Suprapubic skin (tissue), 3 donors: ENCODE data around the gene CDHR3.

ENCODE experiments used
- POLR2A ChIP-seq, 2 donors: fragments of 450-650 bp; IDR thresholded peaks; one replicate each; pipeline ENCODE4 v1.6.1; 2017; ENCODE audit warnings: antibody characterized with exemption in 2 of 2, mild to moderate bottlenecking in 2 of 2, moderate library complexity in 2 of 2
- TF ChIP-seq, protein P1 (sequence below), 2 donors: fragments of 200-600 bp in 1 of 2; fragments of 450-650 bp in 1 of 2; sonication (generic) in 1 of 2; IDR thresholded peaks; one replicate each; pipeline ENCODE4 v1.5.1; 2016 to 2019; ENCODE audit warnings: antibody characterized with exemption in 2 of 2, mild to moderate bottlenecking in 1 of 2, moderate library complexity in 1 of 2

- TF ChIP-seq, protein P1, sequence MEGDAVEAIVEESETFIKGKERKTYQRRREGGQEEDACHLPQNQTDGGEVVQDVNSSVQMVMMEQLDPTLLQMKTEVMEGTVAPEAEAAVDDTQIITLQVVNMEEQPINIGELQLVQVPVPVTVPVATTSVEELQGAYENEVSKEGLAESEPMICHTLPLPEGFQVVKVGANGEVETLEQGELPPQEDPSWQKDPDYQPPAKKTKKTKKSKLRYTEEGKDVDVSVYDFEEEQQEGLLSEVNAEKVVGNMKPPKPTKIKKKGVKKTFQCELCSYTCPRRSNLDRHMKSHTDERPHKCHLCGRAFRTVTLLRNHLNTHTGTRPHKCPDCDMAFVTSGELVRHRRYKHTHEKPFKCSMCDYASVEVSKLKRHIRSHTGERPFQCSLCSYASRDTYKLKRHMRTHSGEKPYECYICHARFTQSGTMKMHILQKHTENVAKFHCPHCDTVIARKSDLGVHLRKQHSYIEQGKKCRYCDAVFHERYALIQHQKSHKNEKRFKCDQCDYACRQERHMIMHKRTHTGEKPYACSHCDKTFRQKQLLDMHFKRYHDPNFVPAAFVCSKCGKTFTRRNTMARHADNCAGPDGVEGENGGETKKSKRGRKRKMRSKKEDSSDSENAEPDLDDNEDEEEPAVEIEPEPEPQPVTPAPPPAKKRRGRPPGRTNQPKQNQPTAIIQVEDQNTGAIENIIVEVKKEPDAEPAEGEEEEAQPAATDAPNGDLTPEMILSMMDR (IDR thresholded peaks at IDR 0.05): no peak
- TF ChIP-seq POLR2A (IDR thresholded peaks at IDR 0.05): no peak
Measured at GRCh38 chr7:106036004-106036403, 72.9 kb downstream of the CDHR3 start.
